Body of pancreas (tissue), 4 donors: ENCODE data around the gene KHNYN. TPM values are rescaled to one million over a fixed set of nuclear protein-coding genes. Genes with fewer than 3 reads are reported as not detected.

Experiments
- ATAC-seq: fragments of 150-250 bp; one replicate; pipeline ENCODE4 v1.9.1; 2016
- DNase-seq, 4 donors: peaks; one replicate each; pipeline ENCODE4 v3.0.0-alpha.2; 2019
- H3K27ac ChIP-seq, 4 donors: fragments of 200-600 bp; sonication (generic); 1 replicate in 3 of 4; 2 replicates in 1 of 4; pipeline versions ENCODE4 v1.5.1 to v1.6.1; 2016 to 2019; ENCODE audit warnings: mild to moderate bottlenecking in 1 of 4, mixed read lengths in 1 of 4, moderate library complexity in 1 of 4
- H3K27me3 ChIP-seq, 2 donors: fragments of 200-600 bp; sonication (generic); one replicate each; pipeline ENCODE4 v1.6.0; 2016; ENCODE audit warnings: mild to moderate bottlenecking in 1 of 2
- H3K36me3 ChIP-seq, 2 donors: fragments of 200-600 bp; sonication (generic); replicated peaks in 1 of 2; 2 replicates each; pipeline ENCODE4 v1.5.1; 2016; ENCODE audit warnings: low read depth in 2 of 2; ENCODE audit not compliant: insufficient read depth in 1 of 2
- H3K4me1 ChIP-seq: fragments of 200-600 bp; sonication (generic); one replicate; pipeline ENCODE4 v1.6.0; 2016
- H3K4me3 ChIP-seq, 2 donors: fragments of 200-600 bp; sonication (generic); 1 replicate in 1 of 2; 2 replicates in 1 of 2; pipeline ENCODE4 v1.5.1; 2016 to 2019
- H3K9me3 ChIP-seq, 3 donors: fragments of 200-600 bp; sonication (generic); 1 replicate in 2 of 3; 2 replicates in 1 of 3; pipeline ENCODE4 v1.5.1; 2016
- POLR2A ChIP-seq, 3 donors: fragments of 450-650 bp; IDR thresholded peaks; one replicate each; pipeline ENCODE4 v1.6.1; 2016; ENCODE audit warnings: antibody characterized with exemption in 3 of 3, mild to moderate bottlenecking in 2 of 3
- WGBS, 2 donors: methylation state at CpG; one replicate each; pipeline ENCODE4 v1.1.5; 2017; 5-methylcytosine and 5-hydroxymethylcytosine counted together
- intact Hi-C: fragments of 100-400 bp; cut with DNase I; formaldehyde crosslinking; loops from one replicate; pipeline ENCODE4 v1.15.1; 2023
- total RNA-seq, 2 donors: library from RNA; depleted of rRNA; stranded (reverse); fragments of >200 nt; gene quantifications; one replicate each; pipeline ENCODE4 v1.1.0, GENCODE V29; 2016
- TF ChIP-seq, protein P1 (sequence below), 7 experiments: fragments of 450-650 bp in 4 of 7; fragments of 200-600 bp in 3 of 7; sonication (generic) in 3 of 7; IDR thresholded peaks; one replicate each; pipeline ENCODE4 v1.5.1; 2016 to 2019; ENCODE audit warnings: antibody characterized with exemption in 7 of 7

Gene KHNYN
- total RNA-seq, 2 donors from 2014 or later, result 43.8 TPM

- ATAC-seq (no peak), DNase-seq (no peak)
- 44 to 54% methylated on average over 4 of the region's 4 CpGs for WGBS, 2 donors
- Histone ChIP-seq H3K36me3 (no peaks in the 10 kb centered on the region), H3K4me1 (peaks cover 42% of the 10 kb centered on the region), H3K27me3 (no peaks in the 10 kb centered on the region), H3K9me3 (no peaks in the 10 kb centered on the region), H3K4me3 (no peak overlapping the region), H3K27ac (peak overlapping the region in 1 of 4 donors; percentile 8)
- intact Hi-C loops, result no loop called here
- TF ChIP-seq, protein P1, sequence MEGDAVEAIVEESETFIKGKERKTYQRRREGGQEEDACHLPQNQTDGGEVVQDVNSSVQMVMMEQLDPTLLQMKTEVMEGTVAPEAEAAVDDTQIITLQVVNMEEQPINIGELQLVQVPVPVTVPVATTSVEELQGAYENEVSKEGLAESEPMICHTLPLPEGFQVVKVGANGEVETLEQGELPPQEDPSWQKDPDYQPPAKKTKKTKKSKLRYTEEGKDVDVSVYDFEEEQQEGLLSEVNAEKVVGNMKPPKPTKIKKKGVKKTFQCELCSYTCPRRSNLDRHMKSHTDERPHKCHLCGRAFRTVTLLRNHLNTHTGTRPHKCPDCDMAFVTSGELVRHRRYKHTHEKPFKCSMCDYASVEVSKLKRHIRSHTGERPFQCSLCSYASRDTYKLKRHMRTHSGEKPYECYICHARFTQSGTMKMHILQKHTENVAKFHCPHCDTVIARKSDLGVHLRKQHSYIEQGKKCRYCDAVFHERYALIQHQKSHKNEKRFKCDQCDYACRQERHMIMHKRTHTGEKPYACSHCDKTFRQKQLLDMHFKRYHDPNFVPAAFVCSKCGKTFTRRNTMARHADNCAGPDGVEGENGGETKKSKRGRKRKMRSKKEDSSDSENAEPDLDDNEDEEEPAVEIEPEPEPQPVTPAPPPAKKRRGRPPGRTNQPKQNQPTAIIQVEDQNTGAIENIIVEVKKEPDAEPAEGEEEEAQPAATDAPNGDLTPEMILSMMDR (IDR thresholded peaks at IDR 0.05), result no peak
- no peak for TF ChIP-seq POLR2A (IDR thresholded peaks at IDR 0.05)
Observed at GRCh38 chr14:24399999-24400718, 29.6 kb upstream of the KHNYN start.

DNA sequence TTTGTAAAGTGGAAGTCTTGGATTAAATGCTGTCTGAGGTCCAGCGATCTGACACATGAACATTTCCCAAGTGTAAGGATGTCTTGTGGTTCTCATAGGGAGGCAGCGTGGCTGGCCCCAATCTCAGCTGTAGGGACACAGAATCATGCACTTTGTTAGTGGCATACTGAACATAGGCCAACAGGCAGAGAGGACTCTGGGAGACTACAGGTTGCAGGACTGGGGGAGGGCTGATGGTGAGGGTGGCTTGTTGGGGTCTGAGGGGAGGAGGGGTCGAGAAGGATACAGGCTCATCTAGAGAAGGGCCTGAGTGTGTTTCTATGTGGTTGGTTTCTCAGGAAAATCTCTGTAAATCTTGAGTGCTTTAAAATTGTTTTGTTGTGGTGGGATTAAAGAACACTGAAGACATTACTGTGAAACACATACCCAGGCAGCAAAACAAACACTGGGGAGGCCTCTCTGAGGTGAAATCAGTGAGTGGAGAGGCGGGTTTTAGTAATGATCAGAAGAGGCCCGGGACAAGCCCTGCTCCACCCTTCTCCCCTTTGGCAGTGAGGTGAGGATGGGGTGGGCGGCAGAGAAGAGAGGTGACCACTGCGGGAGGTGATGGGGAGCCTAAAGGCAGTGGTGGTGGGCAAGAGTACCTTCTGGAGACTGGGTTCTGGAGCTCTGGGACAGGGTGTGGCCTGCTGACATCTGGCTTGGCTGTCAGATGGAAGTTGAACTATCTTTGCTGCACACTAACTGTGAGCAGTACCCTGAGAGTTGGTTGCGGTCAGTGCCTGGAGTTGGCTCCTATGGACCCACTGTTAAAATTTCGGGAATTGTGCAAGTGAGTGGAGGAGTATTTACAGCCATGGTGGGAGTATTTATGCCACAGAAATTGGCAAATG is 27.7 kb upstream of the KHNYN start:
- intact Hi-C loops, result no loop called here
- no peak for TF ChIP-seq POLR2A (IDR thresholded peaks at IDR 0.05)
- TF ChIP-seq, protein P1 (IDR thresholded peaks at IDR 0.05), result no peak
- Histone ChIP-seq H3K4me3 (no peak overlapping the region), H3K36me3 (no peaks in the 10 kb centered on the region), H3K4me1 (peaks cover 42% of the 10 kb centered on the region), H3K27me3 (no peaks in the 10 kb centered on the region), H3K9me3 (no peaks in the 10 kb centered on the region), H3K27ac (no peak overlapping the region)
- ATAC-seq (no peak), DNase-seq (no peak)
- 57 to 61% methylated on average over 9 of the region's 9 CpGs for WGBS, 2 donors

- peak in 1 of 4 donors; percentile 50 for DNase-seq
- intact Hi-C loops, result no loop called here
Observed at GRCh38 chr14:24403294-24403998, 26.3 kb upstream of the KHNYN start.

DNA sequence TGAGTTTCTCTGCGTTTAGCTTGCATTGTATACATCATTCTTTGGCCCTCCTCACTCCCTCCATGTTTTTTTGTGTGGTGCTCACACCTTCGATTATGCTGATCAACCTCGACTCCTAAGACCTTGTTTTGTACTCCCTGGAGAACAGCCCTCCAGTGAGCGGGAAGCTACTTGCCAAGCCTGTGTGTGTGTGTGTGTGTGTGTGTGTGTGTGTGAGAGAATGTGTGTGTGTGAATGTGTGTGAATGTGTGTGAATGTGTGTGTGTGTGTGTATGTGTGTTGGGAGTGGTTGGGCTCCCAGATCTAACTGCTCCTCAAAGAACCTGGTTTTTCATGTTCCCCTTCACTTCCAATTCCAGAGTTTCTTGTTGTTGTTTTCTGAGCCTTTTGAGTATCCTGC is 24.9 kb upstream of the KHNYN start:
- 81 to 82% methylated on average over 4 of the region's 4 CpGs for WGBS, 2 donors

More at GRCh38 chr14:24403294-24403998, 26.3 kb upstream of the KHNYN start:
- no peaks in the 10 kb centered on the region for H3K36me3 ChIP-seq
- ATAC-seq, result peak; percentile 28
- 29 to 38% methylated on average over 7 of the region's 7 CpGs for WGBS, 2 donors
- TF ChIP-seq, protein P1 (IDR thresholded peaks at IDR 0.05), result no peak
- TF ChIP-seq POLR2A (IDR thresholded peaks at IDR 0.05), result no peak
- H3K4me1 ChIP-seq, result peaks cover 42% of the 10 kb centered on the region
- H3K9me3 ChIP-seq, result no peaks in the 10 kb centered on the region
- no peak overlapping the region for H3K27ac ChIP-seq
- H3K4me3 ChIP-seq, result no peak overlapping the region
- no peaks in the 10 kb centered on the region for H3K27me3 ChIP-seq

More for the DNA sequence above, 24.9 kb upstream of the KHNYN start:
- H3K4me1 ChIP-seq, result peaks cover 32% of the 10 kb centered on the region
- no peaks in the 10 kb centered on the region for H3K36me3 ChIP-seq
- no peak for DNase-seq
- TF ChIP-seq, protein P1 (IDR thresholded peaks at IDR 0.05), result no peak
- no peak for TF ChIP-seq POLR2A (IDR thresholded peaks at IDR 0.05)
- no peak for ATAC-seq
- no peaks in the 10 kb centered on the region for H3K27me3 ChIP-seq
- no peak overlapping the region for H3K4me3 ChIP-seq
- no peaks in the 10 kb centered on the region for H3K9me3 ChIP-seq
- H3K27ac ChIP-seq, result no peak overlapping the region
- intact Hi-C loops, result no loop called here
